A673 (cell line): ENCODE measurements around the gene NAXD.

ENCODE experiments used
- EZH2 ChIP-seq: fragments of 200-600 bp; sonication (generic); IDR thresholded peaks from 2 replicates; pipeline ENCODE4 v1.6.1; 2017; ENCODE audit warnings: borderline replicate concordance, low read depth, mild to moderate bottlenecking, mixed read lengths, antibody characterized with exemption, low read length; ENCODE audit not compliant: poor library complexity, severe bottlenecking
- TF ChIP-seq, protein P1 (sequence below): fragments of 300-800, 200-600 bp; sonication (generic); conservative IDR thresholded peaks from 2 replicates; pipeline ENCODE4 v1.5.1; 2017; ENCODE audit warnings: low read depth, mild to moderate bottlenecking, antibody characterized with exemption, low read length, moderate library complexity, mixed read lengths

DNA sequence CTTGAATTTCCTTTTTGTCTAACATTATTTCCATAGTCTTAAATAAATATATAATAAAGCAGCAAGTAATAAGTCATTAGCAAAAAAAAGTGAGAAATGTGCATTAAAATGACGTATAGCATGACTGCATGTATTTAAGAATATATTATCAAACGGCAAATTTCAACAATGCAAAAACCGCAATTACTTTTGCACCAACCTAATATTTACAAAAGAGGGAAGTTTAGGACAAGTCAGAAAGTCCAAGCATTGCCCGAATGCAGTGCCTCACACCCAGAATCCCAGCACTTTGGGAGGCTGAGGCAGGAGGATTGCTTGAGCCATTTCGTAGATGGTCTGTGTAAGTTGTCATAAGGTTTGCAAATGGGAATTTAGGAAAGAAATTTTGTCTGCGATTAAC, 10.2 kb upstream of the NAXD start:
- TF ChIP-seq, protein P1, sequence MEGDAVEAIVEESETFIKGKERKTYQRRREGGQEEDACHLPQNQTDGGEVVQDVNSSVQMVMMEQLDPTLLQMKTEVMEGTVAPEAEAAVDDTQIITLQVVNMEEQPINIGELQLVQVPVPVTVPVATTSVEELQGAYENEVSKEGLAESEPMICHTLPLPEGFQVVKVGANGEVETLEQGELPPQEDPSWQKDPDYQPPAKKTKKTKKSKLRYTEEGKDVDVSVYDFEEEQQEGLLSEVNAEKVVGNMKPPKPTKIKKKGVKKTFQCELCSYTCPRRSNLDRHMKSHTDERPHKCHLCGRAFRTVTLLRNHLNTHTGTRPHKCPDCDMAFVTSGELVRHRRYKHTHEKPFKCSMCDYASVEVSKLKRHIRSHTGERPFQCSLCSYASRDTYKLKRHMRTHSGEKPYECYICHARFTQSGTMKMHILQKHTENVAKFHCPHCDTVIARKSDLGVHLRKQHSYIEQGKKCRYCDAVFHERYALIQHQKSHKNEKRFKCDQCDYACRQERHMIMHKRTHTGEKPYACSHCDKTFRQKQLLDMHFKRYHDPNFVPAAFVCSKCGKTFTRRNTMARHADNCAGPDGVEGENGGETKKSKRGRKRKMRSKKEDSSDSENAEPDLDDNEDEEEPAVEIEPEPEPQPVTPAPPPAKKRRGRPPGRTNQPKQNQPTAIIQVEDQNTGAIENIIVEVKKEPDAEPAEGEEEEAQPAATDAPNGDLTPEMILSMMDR, result no peak
- no peak for TF ChIP-seq EZH2
